ENCODE measurements around the gene PLXNA2.

PLXNA2 gene

GRCh38 chr1:208248991-208249696 lies 5.0 kb upstream of the PLXNA2 start:
- H3K4me3 ChIP-seq (ENCODE audit: low read depth, low read length) = no peak overlapping the region

GRCh38 chr1:208248307-208248801 lies 4.2 kb upstream of the PLXNA2 start:
- no peak overlapping the region for H3K4me3 ChIP-seq (ENCODE audit: low read depth, low read length)
- TF ChIP-seq CTCF (IDR thresholded peaks at IDR 0.05; ENCODE audit: low read depth, low read length) = no peak

More at GRCh38 chr1:208248991-208249696, 5.0 kb upstream of the PLXNA2 start:
- no peak for TF ChIP-seq CTCF (IDR thresholded peaks at IDR 0.05; ENCODE audit: low read depth, low read length)

- no peak for TF ChIP-seq CTCF (IDR thresholded peaks at IDR 0.05; ENCODE audit: low read depth, low read length)
- no peak overlapping the region for H3K4me3 ChIP-seq (ENCODE audit: low read depth, low read length)
Observed at GRCh38 chr1:208247696-208248095, 3.5 kb upstream of the PLXNA2 start.

- H3K4me3 ChIP-seq (ENCODE audit: low read depth, low read length) = peak overlapping the region; percentile 61
- TF ChIP-seq CTCF (IDR thresholded peaks at IDR 0.05; ENCODE audit: low read depth, low read length) = peak; percentile 68
Observed at GRCh38 chr1:208245185-208245705, 1.1 kb upstream of the PLXNA2 start.

- peak overlapping the region; percentile 61 for H3K4me3 ChIP-seq (ENCODE audit: low read depth, low read length)
Observed at GRCh38 chr1:208243527-208243966, 637 bp downstream of the PLXNA2 start.

GRCh38 chr1:208242941-208243526 lies 1.1 kb downstream of the PLXNA2 start:
- no peak for TF ChIP-seq CTCF (IDR thresholded peaks at IDR 0.05; ENCODE audit: low read depth, low read length)
- H3K4me3 ChIP-seq (ENCODE audit: low read depth, low read length) = peak overlapping the region; percentile 61

More at GRCh38 chr1:208243527-208243966, 637 bp downstream of the PLXNA2 start:
- no peak for TF ChIP-seq CTCF (IDR thresholded peaks at IDR 0.05; ENCODE audit: low read depth, low read length)

GRCh38 chr1:208242146-208242545 lies 2.0 kb downstream of the PLXNA2 start:
- no peak for TF ChIP-seq CTCF (IDR thresholded peaks at IDR 0.05; ENCODE audit: low read depth, low read length)
- no peak overlapping the region for H3K4me3 ChIP-seq (ENCODE audit: low read depth, low read length)

Data from WI38 (cell line).